ENCODE data around the gene NTN5. TPM values are rescaled to one million over a fixed set of nuclear protein-coding genes. Genes with fewer than 3 reads are reported as not detected.

NTN5 gene
- polyA plus RNA-seq, 1 donor, result 0.42 TPM

GRCh38 chr19:48629599-48630295, 43.1 kb downstream of the NTN5 start:
- no CpG with 5 or more reads among the region's 48 CpGs for WGBS (ENCODE audit: insufficient coverage, low lambda C conversion rate)
- peak; percentile 84 to 91 for DNase-seq
- Histone ChIP-seq H3K27me3 (ENCODE audit: control insufficient read depth, insufficient read depth, low read length) (no peaks in the 10 kb centered on the region), H3K9me3 (ENCODE audit: control insufficient read depth, low read depth, low read length) (peaks cover 12% of the 10 kb centered on the region), H3K36me3 (ENCODE audit: control insufficient read depth, insufficient read depth, low read length) (peaks cover 18% of the 10 kb centered on the region), H3K4me3 (ENCODE audit: low read length) (peak overlapping the region; percentile 19), H3K4me1 (ENCODE audit: control insufficient read depth, insufficient read depth, low read length) (peaks cover 82% of the 10 kb centered on the region), H3K27ac (ENCODE audit: low read length) (peak overlapping the region; percentile 54)

GRCh38 chr19:48629297-48629598, 43.6 kb downstream of the NTN5 start:
- Histone ChIP-seq H3K4me3 (ENCODE audit: low read length) (no peak overlapping the region), H3K4me1 (ENCODE audit: control insufficient read depth, insufficient read depth, low read length) (peaks cover 78% of the 10 kb centered on the region), H3K9me3 (ENCODE audit: control insufficient read depth, low read depth, low read length) (peaks cover 12% of the 10 kb centered on the region), H3K36me3 (ENCODE audit: control insufficient read depth, insufficient read depth, low read length) (peaks cover 18% of the 10 kb centered on the region), H3K27me3 (ENCODE audit: control insufficient read depth, insufficient read depth, low read length) (no peaks in the 10 kb centered on the region), H3K27ac (ENCODE audit: low read length) (peak overlapping the region; percentile 54)
- WGBS (ENCODE audit: insufficient coverage, low lambda C conversion rate), result no CpG with 5 or more reads among the region's 22 CpGs
- no peak for DNase-seq

DNA sequence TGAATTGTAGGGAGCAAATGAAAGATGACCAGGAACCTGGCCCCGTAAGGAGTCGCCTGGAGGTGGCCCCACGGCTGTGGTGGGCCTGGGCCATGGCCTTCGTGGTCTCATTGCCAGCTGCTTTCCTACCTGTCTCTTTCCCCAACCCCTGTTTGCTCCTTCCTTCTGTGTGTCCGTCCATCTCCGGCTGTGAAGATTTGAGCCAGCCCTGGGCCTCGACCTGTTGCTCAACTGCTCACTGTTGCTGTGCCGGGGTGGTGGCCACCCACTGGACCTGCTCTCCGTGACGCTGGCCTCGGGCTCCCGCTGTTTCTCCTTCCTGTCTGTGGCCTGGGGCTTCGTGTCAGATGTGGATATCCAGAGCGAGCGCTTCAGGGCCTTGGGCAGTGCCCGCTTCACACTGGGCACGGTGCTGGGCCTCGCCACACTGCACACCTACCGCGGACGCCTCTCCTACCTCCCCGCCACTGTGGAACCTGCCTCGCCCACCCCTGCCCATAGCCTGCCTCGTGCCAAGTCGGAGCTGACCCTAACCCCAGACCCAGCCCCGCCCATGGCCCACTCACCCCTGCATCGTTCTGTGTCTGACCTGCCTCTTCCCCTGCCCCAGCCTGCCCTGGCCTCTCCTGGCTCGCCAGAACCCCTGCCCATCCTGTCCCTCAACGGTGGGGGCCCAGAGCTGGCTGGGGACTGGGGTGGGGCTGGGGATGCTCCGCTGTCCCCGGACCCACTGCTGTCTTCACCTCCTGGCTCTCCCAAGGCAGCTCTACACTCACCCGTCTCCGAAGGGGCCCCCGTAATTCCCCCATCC, 44.1 kb downstream of the NTN5 start:
- Histone ChIP-seq H3K9me3 (ENCODE audit: control insufficient read depth, low read depth, low read length) (peaks cover 12% of the 10 kb centered on the region), H3K4me1 (ENCODE audit: control insufficient read depth, insufficient read depth, low read length) (peaks cover 74% of the 10 kb centered on the region), H3K27me3 (ENCODE audit: control insufficient read depth, insufficient read depth, low read length) (no peaks in the 10 kb centered on the region), H3K27ac (ENCODE audit: low read length) (peak overlapping the region; percentile 97), H3K4me3 (ENCODE audit: low read length) (no peak overlapping the region), H3K36me3 (ENCODE audit: control insufficient read depth, insufficient read depth, low read length) (peaks cover 18% of the 10 kb centered on the region)
- WGBS (ENCODE audit: insufficient coverage, low lambda C conversion rate), result no CpG with 5 or more reads among the region's 34 CpGs
- DNase-seq, result no peak

DNA sequence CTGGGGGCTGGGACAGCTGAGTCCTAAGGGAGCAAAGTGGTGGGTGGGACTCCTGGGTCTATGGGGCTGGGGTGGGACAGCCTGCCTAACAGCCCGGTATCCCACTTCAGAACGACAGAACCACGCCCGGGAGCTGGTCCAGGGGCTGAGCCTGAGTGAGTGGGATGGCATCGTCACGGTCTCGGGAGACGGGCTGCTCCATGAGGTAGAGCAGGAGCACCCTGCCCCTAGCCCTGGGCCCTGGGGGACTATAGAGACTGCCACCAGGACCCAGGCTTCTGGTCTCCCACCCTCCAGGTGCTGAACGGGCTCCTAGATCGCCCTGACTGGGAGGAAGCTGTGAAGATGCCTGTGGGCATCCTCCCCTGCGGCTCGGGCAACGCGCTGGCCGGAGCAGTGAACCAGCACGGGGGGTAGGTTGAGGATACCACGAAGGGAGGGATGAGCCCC, 44.9 kb downstream of the NTN5 start:
- H3K27ac ChIP-seq (ENCODE audit: low read length), result peak overlapping the region; percentile 97
- WGBS (ENCODE audit: insufficient coverage, low lambda C conversion rate), result no CpG with 5 or more reads among the region's 17 CpGs
- peaks cover 73% of the 10 kb centered on the region for H3K4me1 ChIP-seq (ENCODE audit: control insufficient read depth, insufficient read depth, low read length)

DNA sequence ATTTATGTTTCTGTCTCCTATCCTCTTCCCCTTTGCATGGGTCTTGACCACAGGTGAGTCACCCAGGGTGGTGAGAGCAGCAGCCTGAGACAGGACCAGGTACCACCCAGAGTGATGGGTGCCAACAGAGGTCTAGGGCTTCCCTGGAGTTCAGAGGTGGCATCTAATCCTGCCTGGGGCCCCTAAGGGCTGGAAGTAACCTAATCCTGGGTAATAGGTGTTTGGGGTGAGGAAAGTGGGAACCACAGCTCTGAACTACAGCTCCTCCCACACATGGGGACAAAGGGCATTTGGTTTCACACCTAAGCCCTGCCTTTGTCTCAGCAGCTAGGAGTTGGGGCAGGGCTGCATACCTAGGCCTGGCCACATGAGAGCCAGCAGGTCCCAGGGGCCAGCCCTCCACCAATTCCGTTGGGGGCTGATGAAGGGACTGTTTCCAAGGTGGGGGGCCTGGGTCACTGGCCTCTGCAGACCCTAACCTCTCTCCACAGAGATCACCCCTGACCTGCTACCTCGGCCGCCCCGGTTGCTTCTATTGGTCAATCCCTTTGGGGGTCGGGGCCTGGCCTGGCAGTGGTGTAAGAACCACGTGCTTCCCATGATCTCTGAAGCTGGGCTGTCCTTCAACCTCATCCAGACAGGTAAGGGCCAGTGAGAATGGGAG, 45.5 kb downstream of the NTN5 start:
- no peaks in the 10 kb centered on the region for H3K27me3 ChIP-seq (ENCODE audit: control insufficient read depth, insufficient read depth, low read length)
- H3K36me3 ChIP-seq (ENCODE audit: control insufficient read depth, insufficient read depth, low read length), result peaks cover 18% of the 10 kb centered on the region
- H3K4me1 ChIP-seq (ENCODE audit: control insufficient read depth, insufficient read depth, low read length), result peaks cover 68% of the 10 kb centered on the region
- H3K27ac ChIP-seq (ENCODE audit: low read length), result peak overlapping the region; percentile 97
- H3K4me3 ChIP-seq (ENCODE audit: low read length), result no peak overlapping the region
- WGBS (ENCODE audit: insufficient coverage, low lambda C conversion rate), result no CpG with 5 or more reads among the region's 6 CpGs
- peaks cover 12% of the 10 kb centered on the region for H3K9me3 ChIP-seq (ENCODE audit: control insufficient read depth, low read depth, low read length)
- peak in 1 of 2 donors; percentile 90 for DNase-seq

More for the DNA sequence above, 44.9 kb downstream of the NTN5 start:
- Histone ChIP-seq H3K9me3 (ENCODE audit: control insufficient read depth, low read depth, low read length) (peaks cover 12% of the 10 kb centered on the region), H3K36me3 (ENCODE audit: control insufficient read depth, insufficient read depth, low read length) (peaks cover 18% of the 10 kb centered on the region), H3K4me3 (ENCODE audit: low read length) (no peak overlapping the region), H3K27me3 (ENCODE audit: control insufficient read depth, insufficient read depth, low read length) (no peaks in the 10 kb centered on the region)
- no peak for DNase-seq

- peaks cover 16% of the 10 kb centered on the region for H3K36me3 ChIP-seq (ENCODE audit: control insufficient read depth, insufficient read depth, low read length)
- peak in 1 of 2 donors; percentile 8 for DNase-seq
- H3K4me1 ChIP-seq (ENCODE audit: control insufficient read depth, insufficient read depth, low read length), result peaks cover 58% of the 10 kb centered on the region
- H3K9me3 ChIP-seq (ENCODE audit: control insufficient read depth, low read depth, low read length), result peaks cover 12% of the 10 kb centered on the region
- H3K27ac ChIP-seq (ENCODE audit: low read length), result peak overlapping the region; percentile 95
- no CpG with 5 or more reads among the region's 30 CpGs for WGBS (ENCODE audit: insufficient coverage, low lambda C conversion rate)
- peak overlapping the region; percentile 59 for H3K4me3 ChIP-seq (ENCODE audit: low read length)
- H3K27me3 ChIP-seq (ENCODE audit: control insufficient read depth, insufficient read depth, low read length), result no peaks in the 10 kb centered on the region
Observed at GRCh38 chr19:48625891-48626327, 46.9 kb downstream of the NTN5 start.

DNA sequence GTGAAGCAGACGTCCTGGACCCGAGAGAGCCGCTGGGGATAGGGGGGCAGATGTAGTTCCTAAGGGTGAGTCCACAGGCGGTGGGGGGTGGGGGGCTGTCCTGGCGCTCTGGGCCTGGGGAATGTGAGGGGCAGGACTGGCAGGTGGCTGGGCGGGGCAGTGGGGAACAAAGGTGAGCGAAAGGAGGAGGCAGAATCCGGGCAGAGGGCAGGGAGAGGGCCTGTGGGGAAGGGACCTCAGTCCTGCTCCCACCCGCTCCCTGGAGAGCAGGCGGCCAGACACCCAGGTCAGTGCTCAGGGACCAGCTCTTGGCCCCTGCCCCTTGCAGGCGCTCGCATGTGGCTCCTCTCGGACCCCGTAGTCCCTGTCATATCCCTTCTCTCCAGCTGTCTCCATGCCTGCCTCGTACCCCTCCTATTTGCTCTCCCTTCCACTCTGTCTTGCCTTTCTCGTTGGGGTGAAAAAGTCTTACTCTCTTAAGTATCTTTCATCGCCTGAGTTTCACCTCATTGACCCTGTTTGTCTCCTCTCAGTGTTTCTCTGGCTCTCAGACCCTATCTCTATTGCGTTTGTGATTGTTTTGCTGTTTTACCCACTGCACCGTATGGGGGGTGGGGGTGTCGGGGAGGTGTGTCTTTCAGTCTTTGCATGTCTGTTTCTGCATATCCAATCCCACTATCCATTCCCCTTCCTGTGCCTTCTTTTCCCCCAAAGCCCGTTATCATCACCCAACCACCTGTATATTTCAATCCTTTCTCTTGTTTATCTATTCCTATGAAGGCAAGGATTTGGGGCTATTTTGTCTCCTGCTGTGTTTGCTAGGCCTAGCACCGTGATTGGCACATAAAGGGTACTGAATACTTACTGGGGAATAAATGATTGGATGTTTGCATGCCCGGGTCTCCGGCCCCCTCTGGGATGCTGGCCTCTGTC, 47.8 kb downstream of the NTN5 start:
- peaks cover 12% of the 10 kb centered on the region for H3K9me3 ChIP-seq (ENCODE audit: control insufficient read depth, low read depth, low read length)
- H3K27ac ChIP-seq (ENCODE audit: low read length), result peak overlapping the region; percentile 95
- H3K36me3 ChIP-seq (ENCODE audit: control insufficient read depth, insufficient read depth, low read length), result peaks cover 16% of the 10 kb centered on the region
- peak in 1 of 2 donors; percentile 82 for DNase-seq
- H3K4me1 ChIP-seq (ENCODE audit: control insufficient read depth, insufficient read depth, low read length), result peaks cover 49% of the 10 kb centered on the region
- WGBS (ENCODE audit: insufficient coverage, low lambda C conversion rate), result 40% methylated on average over 2 of the region's 24 CpGs
- no peaks in the 10 kb centered on the region for H3K27me3 ChIP-seq (ENCODE audit: control insufficient read depth, insufficient read depth, low read length)
- peak overlapping the region; percentile 59 for H3K4me3 ChIP-seq (ENCODE audit: low read length)

GRCh38 chr19:48624067-48624594, 48.7 kb downstream of the NTN5 start:
- Histone ChIP-seq H3K9me3 (ENCODE audit: control insufficient read depth, low read depth, low read length) (peaks cover 3% of the 10 kb centered on the region), H3K36me3 (ENCODE audit: control insufficient read depth, insufficient read depth, low read length) (peaks cover 15% of the 10 kb centered on the region), H3K4me3 (ENCODE audit: low read length) (peak overlapping the region; percentile 59), H3K27ac (ENCODE audit: low read length) (peak overlapping the region; percentile 95), H3K4me1 (ENCODE audit: control insufficient read depth, insufficient read depth, low read length) (peaks cover 45% of the 10 kb centered on the region), H3K27me3 (ENCODE audit: control insufficient read depth, insufficient read depth, low read length) (no peaks in the 10 kb centered on the region)
- WGBS (ENCODE audit: insufficient coverage, low lambda C conversion rate), result no CpG with 5 or more reads among the region's 40 CpGs
- peak; percentile 98 to 99 for DNase-seq

- Histone ChIP-seq H3K4me3 (ENCODE audit: low read length) (peak overlapping the region; percentile 42), H3K27ac (ENCODE audit: low read length) (peak overlapping the region; percentile 95), H3K36me3 (ENCODE audit: control insufficient read depth, insufficient read depth, low read length) (peaks cover 10% of the 10 kb centered on the region), H3K9me3 (ENCODE audit: control insufficient read depth, low read depth, low read length) (peaks cover under 1% of the 10 kb centered on the region), H3K27me3 (ENCODE audit: control insufficient read depth, insufficient read depth, low read length) (no peaks in the 10 kb centered on the region), H3K4me1 (ENCODE audit: control insufficient read depth, insufficient read depth, low read length) (peaks cover 41% of the 10 kb centered on the region)
- no peak for DNase-seq
- 13% methylated on average over 3 of the region's 8 CpGs for WGBS (ENCODE audit: insufficient coverage, low lambda C conversion rate)
Observed at GRCh38 chr19:48623556-48624066, 49.2 kb downstream of the NTN5 start.

All from large intestine (tissue), 3 donors.